GM18499 (cell line): Measurements from ENCODE around the gene ZNF783.

Experiments
- ATAC-seq: cut with Tn5 transposase; IDR thresholded peaks from one replicate; pipeline ENCODE4 v1.9.1; 2021; ENCODE audit warnings: moderate number of reproducible peaks; ENCODE audit not compliant: insufficient read depth, unreplicated experiment

ZNF783 gene

GRCh38 chr7:149280151-149280550 lies 18.2 kb downstream of the ZNF783 start:
- no peak for ATAC-seq

GRCh38 chr7:149280661-149281507 lies 18.9 kb downstream of the ZNF783 start:
- no peak for ATAC-seq

- no peak for ATAC-seq
Observed at GRCh38 chr7:149281508-149282330, 19.7 kb downstream of the ZNF783 start.

GRCh38 chr7:149282331-149282655 lies 20.3 kb downstream of the ZNF783 start:
- ATAC-seq, result no peak

GRCh38 chr7:149283321-149283720 lies 21.3 kb downstream of the ZNF783 start:
- no peak for ATAC-seq

- no peak for ATAC-seq
Observed at GRCh38 chr7:149284343-149284742, 22.3 kb downstream of the ZNF783 start.

GRCh38 chr7:149284850-149285585 lies 23.0 kb downstream of the ZNF783 start:
- ATAC-seq, result peak; percentile 91

- no peak for ATAC-seq
Observed at GRCh38 chr7:149285603-149286002, 23.6 kb downstream of the ZNF783 start.

- no peak for ATAC-seq
Observed at GRCh38 chr7:149286811-149287400, 24.9 kb downstream of the ZNF783 start.

GRCh38 chr7:149287622-149288021 lies 25.6 kb downstream of the ZNF783 start:
- ATAC-seq, result no peak

GRCh38 chr7:149289262-149289661 lies 27.3 kb downstream of the ZNF783 start:
- no peak for ATAC-seq

GRCh38 chr7:149289856-149290255 lies 27.9 kb downstream of the ZNF783 start:
- no peak for ATAC-seq

GRCh38 chr7:149291036-149291780 lies 29.2 kb downstream of the ZNF783 start:
- no peak for ATAC-seq

GRCh38 chr7:149291781-149292461 lies 29.9 kb downstream of the ZNF783 start:
- ATAC-seq, result no peak

GRCh38 chr7:149292462-149292823 lies 30.4 kb downstream of the ZNF783 start:
- ATAC-seq, result no peak

GRCh38 chr7:149293338-149293737 lies 31.3 kb downstream of the ZNF783 start:
- no peak for ATAC-seq

- no peak for ATAC-seq
Observed at GRCh38 chr7:149293946-149294633, 32.1 kb downstream of the ZNF783 start.

GRCh38 chr7:149294634-149295480 lies 32.9 kb downstream of the ZNF783 start:
- ATAC-seq, result no peak
